Peyer's patch (tissue), 4 donors: ENCODE results near the gene RAB22A.

Experiments
- CTCF ChIP-seq, 6 experiments: fragments of 450-650 bp in 4 of 6; fragments of 200-600 bp in 2 of 6; sonication (generic) in 1 of 6; IDR thresholded peaks; one replicate each; pipeline ENCODE4 v1.5.1; 2017 to 2019; ENCODE audit warnings: antibody characterized with exemption in 6 of 6, mild to moderate bottlenecking in 3 of 6, moderate library complexity in 1 of 6
- POLR2A ChIP-seq, 2 donors: fragments of 450-650 bp; IDR thresholded peaks; one replicate each; pipeline ENCODE4 v1.5.1; 2017; ENCODE audit warnings: antibody characterized with exemption in 2 of 2, mild to moderate bottlenecking in 2 of 2, moderate library complexity in 2 of 2

DNA sequence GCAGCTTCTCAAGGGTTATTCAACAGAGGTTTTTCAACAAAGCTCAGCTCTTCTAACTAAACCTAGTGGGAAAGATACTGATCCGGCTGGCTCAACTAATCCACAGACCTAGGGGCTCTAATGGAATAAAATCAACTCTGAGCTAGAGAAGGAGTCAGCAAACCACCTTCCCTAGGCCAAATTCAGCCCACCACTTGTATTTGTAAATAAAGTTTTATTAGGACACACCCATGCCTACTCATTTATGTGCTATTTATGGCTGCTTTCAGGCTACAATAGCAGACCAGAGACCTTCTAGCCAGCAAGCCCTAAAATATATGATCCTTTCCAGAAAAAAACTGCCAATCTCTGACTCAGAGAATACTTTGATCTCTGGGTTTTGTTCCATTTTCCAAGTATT is 6.0 kb upstream of the RAB22A start:
- TF ChIP-seq CTCF (IDR thresholded peaks at IDR 0.05) (no peak), POLR2A (IDR thresholded peaks at IDR 0.05) (no peak)
